H1 (cell line): ENCODE measurements around the gene TMEM161B. TPM values are rescaled to one million over a fixed set of nuclear protein-coding genes. Genes with fewer than 3 reads are reported as not detected.

Experiments used
- EZH2 ChIP-seq: fragments of 200-600 bp; sonication (generic); IDR thresholded peaks from 2 replicates; pipeline ENCODE4 v1.7.1; 2012; ENCODE audit warnings: low read depth, mild to moderate bottlenecking, moderate library complexity, low read length, inconsistent platforms; ENCODE audit not compliant: severe bottlenecking
- HDAC6 ChIP-seq: IDR thresholded peaks from one replicate; pipeline ENCODE4 v1.7.1; 2012; ENCODE audit warnings: low read depth, mild to moderate bottlenecking, inconsistent platforms, low read length, moderate library complexity
- JUN ChIP-seq: IDR thresholded peaks from 2 replicates; pipeline ENCODE4 v1.6.1; 2011; ENCODE audit warnings: low read depth, mild to moderate bottlenecking, improper control_type of control experiment, low read length
- SP1 ChIP-seq: IDR thresholded peaks from 2 replicates; pipeline ENCODE4 v1.6.1; 2011; ENCODE audit warnings: low read depth, low read length
- polyA plus RNA-seq, 7 experiments: library from polyadenylated mRNA; depleted of rRNA in 3 of 7; stranded (reverse) in 5 of 7; unstranded in 2 of 7; fragments of >200 nt in 5 of 7; fragments of 200-250 nt in 2 of 7; gene quantifications; 1 replicate in 5 of 7; 2 replicates in 1 of 7; 4 replicates in 1 of 7; pipeline versions ENCODE4 v1.2.1 to v1.2.3, GENCODE V29; 2011 to 2013; ENCODE audit warnings: missing spikeins in 2 of 7, mixed read lengths in 2 of 7
- total RNA-seq: library from RNA; stranded (reverse); fragmentation: NEBNext Ultra II Directional; extraction: Animal tissue kit (Norgen Biotek cat#: 25700); gene quantifications from 2 replicates; pipeline ENCODE4 v1.2.1, GENCODE V29; 2021
- TF ChIP-seq, protein P1 (sequence below): IDR thresholded peaks from 2 replicates; pipeline ENCODE4 v1.6.1; 2011; ENCODE audit warnings: low read depth, mild to moderate bottlenecking, low read length; ENCODE audit not compliant: insufficient read depth

The TMEM161B gene
- total and polyA plus RNA-seq, 2 of the 8 experiments (the other 6 are each of a cell fraction or from before 2014, with no cell fraction given) = 7.4 to 13.8 TPM

DNA sequence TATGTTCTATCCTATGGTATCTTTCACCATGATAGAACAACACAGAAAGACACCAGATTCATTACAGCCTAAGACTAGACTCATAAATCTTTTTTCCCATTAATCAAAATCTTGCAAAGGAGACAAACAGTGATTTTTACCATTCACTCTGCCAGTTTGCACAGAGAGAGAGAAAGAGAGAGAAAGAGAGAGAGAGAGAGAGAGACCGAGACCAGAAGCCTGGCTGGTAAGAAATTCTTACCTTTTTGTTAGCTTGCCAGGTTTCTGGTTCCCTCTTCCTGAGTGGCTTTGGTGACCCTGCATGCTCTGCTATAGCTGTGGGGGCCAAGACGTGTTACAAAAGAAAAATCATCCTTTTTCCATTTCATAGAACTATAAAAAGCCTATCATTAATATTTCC, 18.6 kb downstream of the TMEM161B start (continued):
- TF ChIP-seq EZH2 = no peak
- no peak for TF ChIP-seq HDAC6
- no peak for TF ChIP-seq JUN
- TF ChIP-seq SP1 = no peak
- TF ChIP-seq, protein P1, sequence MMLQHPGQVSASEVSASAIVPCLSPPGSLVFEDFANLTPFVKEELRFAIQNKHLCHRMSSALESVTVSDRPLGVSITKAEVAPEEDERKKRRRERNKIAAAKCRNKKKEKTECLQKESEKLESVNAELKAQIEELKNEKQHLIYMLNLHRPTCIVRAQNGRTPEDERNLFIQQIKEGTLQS = no peak
